ENCODE data around the gene ITPKB.
"Not testable (repeated sequence)": the region's sequence is repeated elsewhere in the genome, so short reads cannot be mapped to it uniquely, and the experiment has no call there.

ITPKB gene

GRCh38 chr1:226738995-226739695, at the start of gene ITPKB:
ITPKB (minus strand) TSS chr1:226739282; CDS start chr1:226737458, 1,824 bp downstream.
- no peak for DNase-seq (ENCODE audit: low read depth)

GRCh38 chr1:226787638-226788037, 48.6 kb upstream of the ITPKB start:
- no peak for DNase-seq (ENCODE audit: low read depth)

- DNase-seq (ENCODE audit: low read depth): no peak
Observed at GRCh38 chr1:226787071-226787470, 48.0 kb upstream of the ITPKB start.

GRCh38 chr1:226786550-226786949, 47.5 kb upstream of the ITPKB start:
- DNase-seq (ENCODE audit: low read depth): no peak

GRCh38 chr1:226785805-226786204, 46.7 kb upstream of the ITPKB start:
- DNase-seq (ENCODE audit: low read depth): no peak

- DNase-seq (ENCODE audit: low read depth): no peak
Observed at GRCh38 chr1:226784081-226785049, 45.3 kb upstream of the ITPKB start.

GRCh38 chr1:226782845-226783601, 43.9 kb upstream of the ITPKB start:
- DNase-seq (ENCODE audit: low read depth): no peak

GRCh38 chr1:226781937-226782609, 43.0 kb upstream of the ITPKB start:
- DNase-seq (ENCODE audit: low read depth): no peak

GRCh38 chr1:226779561-226779960, 40.5 kb upstream of the ITPKB start:
- no peak for DNase-seq (ENCODE audit: low read depth)

GRCh38 chr1:226778657-226779058, 39.6 kb upstream of the ITPKB start:
- DNase-seq (ENCODE audit: low read depth): no peak

- DNase-seq (ENCODE audit: low read depth): no peak
Observed at GRCh38 chr1:226776975-226777374, 37.9 kb upstream of the ITPKB start.

- DNase-seq (ENCODE audit: low read depth): no peak
Observed at GRCh38 chr1:226776066-226776465, 37.0 kb upstream of the ITPKB start.

- DNase-seq (ENCODE audit: low read depth): no peak
Observed at GRCh38 chr1:226772446-226773139, 33.5 kb upstream of the ITPKB start.

- not testable (repeated sequence) for DNase-seq (ENCODE audit: low read depth)
Observed at GRCh38 chr1:226767170-226767569, 28.1 kb upstream of the ITPKB start.

GRCh38 chr1:226766565-226766964, 27.5 kb upstream of the ITPKB start:
- no peak for DNase-seq (ENCODE audit: low read depth)

GRCh38 chr1:226764533-226764932, 25.5 kb upstream of the ITPKB start:
- no peak for DNase-seq (ENCODE audit: low read depth)

GRCh38 chr1:226763905-226764264, 24.8 kb upstream of the ITPKB start:
- peak; percentile 2 for DNase-seq (ENCODE audit: low read depth)

GRCh38 chr1:226762988-226763904, 24.2 kb upstream of the ITPKB start:
- no peak for DNase-seq (ENCODE audit: low read depth)

- no peak for DNase-seq (ENCODE audit: low read depth)
Observed at GRCh38 chr1:226762055-226762454, 23.0 kb upstream of the ITPKB start.

GRCh38 chr1:226761322-226761721, 22.2 kb upstream of the ITPKB start:
- DNase-seq (ENCODE audit: low read depth): no peak

Data from stimulated activated CD8-positive, alpha-beta memory T cell treated with anti-CD3 and anti-CD28 coated beads, Interleukin-4, amount 100 ng/mL, for 24 hours (primary cell).